WTC11 (cell line): ENCODE results near the gene GAS6. TPM values are rescaled to one million over a fixed set of nuclear protein-coding genes. Genes with fewer than 3 reads are reported as not detected.

Experiments
- ATAC-seq: fragments of 200-7000 bp; cut with Tn5 transposase; 2 replicates; pipeline ENCODE4 v1.10.0; 2021; ENCODE audit warnings: mild to moderate bottlenecking, moderate library complexity
- CTCF ChIA-PET: fragments of 300-600 bp; sonication (Branson Sonifier 250); formaldehyde crosslinking; loops from one replicate; lab custom pipeline; 2021; ENCODE audit warnings: antibody characterized with exemption; lab: Charles Lee
- POLR2A ChIA-PET: fragments of 350-600 bp; sonication (Branson Sonifier 250); formaldehyde crosslinking; loops from one replicate; lab custom pipeline; 2021; ENCODE audit warnings: antibody characterized with exemption; lab: Charles Lee
- DNase-seq: peaks from one replicate; pipeline ENCODE4 v3.0.0; 2021; ENCODE audit warnings: low spot score
- H3K27ac Mint-ChIP-seq: 2 replicates; pipeline ENCODE4 v1.8.0; 2021; ENCODE audit warnings: mixed read lengths
- H3K27me3 Mint-ChIP-seq: 2 replicates; pipeline ENCODE4 v1.8.0; 2021; ENCODE audit warnings: low read depth, mild to moderate bottlenecking, moderate library complexity, mixed read lengths
- H3K36me3 Mint-ChIP-seq: 2 replicates; pipeline ENCODE4 v1.8.0; 2021; ENCODE audit warnings: mixed read lengths
- H3K4me1 Mint-ChIP-seq: 2 replicates; pipeline ENCODE4 v1.8.0; 2022; ENCODE audit warnings: mixed read lengths
- H3K4me3 Mint-ChIP-seq: 2 replicates; pipeline ENCODE4 v1.8.0; 2021; ENCODE audit warnings: mild to moderate bottlenecking, moderate library complexity, mixed read lengths
- H3K9me3 Mint-ChIP-seq: 2 replicates; pipeline ENCODE4 v1.8.0; 2021; ENCODE audit warnings: mixed read lengths
- ATF3 ChIP-seq: sonication (generic); formaldehyde crosslinking; conservative IDR thresholded peaks from 2 replicates; pipeline ENCODE4 v1.8.1; 2022; ENCODE audit warnings: mild to moderate bottlenecking, missing genetic modification reagents
- CDX4 ChIP-seq: fragments of 250-450 bp; sonication (Bioruptor Pico); IDR thresholded peaks from 2 replicates; pipeline ENCODE4 v1.9.0; 2021; ENCODE audit warnings: moderate library complexity, mild to moderate bottlenecking, inconsistent platforms, borderline replicate concordance
- CREM ChIP-seq: sonication (generic); formaldehyde crosslinking; IDR thresholded peaks from 2 replicates; pipeline ENCODE4 v1.8.1; 2022; ENCODE audit warnings: mild to moderate bottlenecking, missing genetic modification reagents, moderate library complexity
- ESRRA ChIP-seq: sonication (generic); formaldehyde crosslinking; IDR thresholded peaks from 2 replicates; pipeline ENCODE4 v1.8.1; 2022; ENCODE audit warnings: mild to moderate bottlenecking, missing genetic modification reagents, borderline replicate concordance
- FOXP4 ChIP-seq: sonication (generic); formaldehyde crosslinking; IDR thresholded peaks from 2 replicates; pipeline ENCODE4 v1.8.0; 2022; ENCODE audit warnings: mild to moderate bottlenecking, missing genetic modification reagents
- GRHL2 ChIP-seq: fragments of 250-450 bp; sonication (Bioruptor Pico); IDR thresholded peaks from 2 replicates; pipeline ENCODE4 v1.8.0; 2022; ENCODE audit warnings: mild to moderate bottlenecking, moderate library complexity; ENCODE audit not compliant: insufficient replicate concordance, severe bottlenecking
- HMGXB4 ChIP-seq: sonication (generic); formaldehyde crosslinking; IDR thresholded peaks from 2 replicates; pipeline ENCODE4 v1.8.1; 2023; ENCODE audit warnings: mild to moderate bottlenecking, moderate library complexity, missing genetic modification reagents
- MXD4 ChIP-seq: fragments of 250-450 bp; sonication (Bioruptor Pico); IDR thresholded peaks from 2 replicates; pipeline ENCODE4 v1.8.0; 2021; ENCODE audit warnings: mild to moderate bottlenecking, moderate library complexity, borderline replicate concordance
- PRRX2 ChIP-seq: fragments of 250-450 bp; sonication (Bioruptor Pico); IDR thresholded peaks from 2 replicates; pipeline ENCODE4 v1.8.0; 2021; ENCODE audit warnings: mild to moderate bottlenecking
- SMAD3 ChIP-seq: sonication (generic); formaldehyde crosslinking; IDR thresholded peaks from 2 replicates; pipeline ENCODE4 v1.8.0; 2022; ENCODE audit warnings: missing genetic modification reagents, mild to moderate bottlenecking, borderline replicate concordance
- SP1 ChIP-seq: sonication (generic); formaldehyde crosslinking; conservative IDR thresholded peaks from 2 replicates; pipeline ENCODE4 v1.8.1; 2022; ENCODE audit warnings: missing genetic modification reagents
- ZNF121 ChIP-seq: sonication (generic); formaldehyde crosslinking; IDR thresholded peaks from 2 replicates; pipeline ENCODE4 v1.8.0; 2023; ENCODE audit warnings: missing genetic modification reagents
- ZNF219 ChIP-seq: sonication (generic); formaldehyde crosslinking; IDR thresholded peaks from 2 replicates; pipeline ENCODE4 v1.8.0; 2023; ENCODE audit warnings: missing genetic modification reagents, mild to moderate bottlenecking, borderline replicate concordance
- ZNF317 ChIP-seq: sonication (generic); formaldehyde crosslinking; IDR thresholded peaks from 2 replicates; pipeline ENCODE4 v1.8.1; 2023; ENCODE audit warnings: low read depth, mild to moderate bottlenecking, moderate library complexity, missing genetic modification reagents, borderline replicate concordance
- total RNA-seq: library from RNA; stranded (reverse); gene quantifications from 3 replicates; pipeline ENCODE4 v1.2.3, GENCODE V29; 2021
- TF ChIP-seq, protein P1 (sequence below): fragments of 250-450 bp; sonication (Bioruptor Pico); IDR thresholded peaks from 2 replicates; pipeline ENCODE4 v1.9.0; 2021; ENCODE audit warnings: mild to moderate bottlenecking

The GAS6 gene
- total RNA-seq, 1 experiment from 2014 or later, result 29.4 TPM

- Mint-ChIP-seq H3K36me3 (no peaks in the 10 kb centered on the region; the same call in 1 of the 2 replicates), H3K27ac (peak overlapping the region; percentile 88), H3K9me3 (no peaks in the 10 kb centered on the region), H3K4me1 (peaks cover 2% of the 10 kb centered on the region; the same call in 1 of the 2 replicates), H3K4me3 (no peak overlapping the region), H3K27me3 (no peaks in the 10 kb centered on the region)
- POLR2A ChIA-PET, result no interaction called here
- TF ChIP-seq ATF3 (CRISPR knock-in tag), result no peak
- no peak for TF ChIP-seq ZNF121 (CRISPR knock-in tag)
- TF ChIP-seq SP1 (CRISPR knock-in tag), result no peak
- TF ChIP-seq PRRX2 (CRISPR knock-in tag), result no peak
- TF ChIP-seq SMAD3, result no peak
- no peak for TF ChIP-seq CDX4
- TF ChIP-seq ZNF219 (CRISPR knock-in tag), result no peak
- TF ChIP-seq ESRRA (CRISPR knock-in tag), result no peak
- TF ChIP-seq GRHL2 (CRISPR knock-in tag), result no peak
- TF ChIP-seq FOXP4 (CRISPR knock-in tag), result no peak
- TF ChIP-seq, protein P1, sequence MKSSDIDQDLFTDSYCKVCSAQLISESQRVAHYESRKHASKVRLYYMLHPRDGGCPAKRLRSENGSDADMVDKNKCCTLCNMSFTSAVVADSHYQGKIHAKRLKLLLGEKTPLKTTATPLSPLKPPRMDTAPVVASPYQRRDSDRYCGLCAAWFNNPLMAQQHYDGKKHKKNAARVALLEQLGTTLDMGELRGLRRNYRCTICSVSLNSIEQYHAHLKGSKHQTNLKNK (CRISPR knock-in tag), result no peak
- no peak for TF ChIP-seq ZNF317
- ATAC-seq (peak; percentile 56), DNase-seq (no peak)
- CTCF ChIA-PET, result interaction anchor here (1.0 to 1.1 kb wide), 2 partner anchors 10 to 11 kb away, joined by 3 to 5 read pairs; no protein-coding TSS in a partner anchor
Observed at GRCh38 chr13:113843864-113844556, 19.9 kb downstream of the GAS6 start.

- CTCF ChIA-PET, result interaction anchor here (1.0 to 1.1 kb wide), 2 partner anchors 11 to 12 kb away, joined by 3 to 5 read pairs; no protein-coding TSS in a partner anchor
- Mint-ChIP-seq H3K9me3 (no peaks in the 10 kb centered on the region), H3K27ac (no peak overlapping the region)
- TF ChIP-seq SMAD3 (no peak), MXD4 (CRISPR knock-in tag) (no peak), CREM (CRISPR knock-in tag) (no peak), HMGXB4 (CRISPR knock-in tag) (no peak)
- TF ChIP-seq, all 79 proteins: peak for 0
- H3K36me3 Mint-ChIP-seq, result no peaks in the 10 kb centered on the region; the same call in 1 of the 2 replicates
- no peak for ATAC-seq
- no peaks in the 10 kb centered on the region for H3K27me3 Mint-ChIP-seq
- no peak for DNase-seq
- POLR2A ChIA-PET, result no interaction called here
- no peak overlapping the region for H3K4me3 Mint-ChIP-seq
- 0 out of 2 replicates have a peak, but pooled peaks cover 2% of the 10 kb centered on the region for H3K4me1 Mint-ChIP-seq
Observed at GRCh38 chr13:113843063-113843654, 20.7 kb downstream of the GAS6 start.
